H1 (cell line): ENCODE measurements around the gene PCGF3. TPM values are rescaled to one million over a fixed set of nuclear protein-coding genes. Genes with fewer than 3 reads are reported as not detected.

ENCODE experiments used
- HDAC2 ChIP-seq, 2 experiments: fragments of 300-600 bp in 1 of 2; sonication (generic) in 1 of 2; IDR thresholded peaks; 2 replicates each; pipeline ENCODE4 v1.6.1; 2011 to 2012; ENCODE audit warnings: low read depth in 2 of 2, low read length in 2 of 2, mild to moderate bottlenecking in 2 of 2, moderate library complexity in 2 of 2, borderline replicate concordance in 1 of 2, inconsistent platforms in 1 of 2
- MAFK ChIP-seq: IDR thresholded peaks from 2 replicates; pipeline ENCODE4 v1.6.1; 2012; ENCODE audit warnings: low read depth, mild to moderate bottlenecking, improper control_type of control experiment, low read length
- RFX5 ChIP-seq: IDR thresholded peaks from 2 replicates; pipeline ENCODE4 v1.6.1; 2011; ENCODE audit warnings: low read depth, low read length, improper control_type of control experiment, borderline replicate concordance
- TCF12 ChIP-seq: IDR thresholded peaks from 2 replicates; pipeline ENCODE4 v1.6.1; 2011; ENCODE audit warnings: low read depth, mild to moderate bottlenecking, low read length
- polyA plus RNA-seq, 7 experiments: library from polyadenylated mRNA; depleted of rRNA in 3 of 7; stranded (reverse) in 5 of 7; unstranded in 2 of 7; fragments of >200 nt in 5 of 7; fragments of 200-250 nt in 2 of 7; gene quantifications; 1 replicate in 5 of 7; 2 replicates in 1 of 7; 4 replicates in 1 of 7; pipeline versions ENCODE4 v1.2.1 to v1.2.3, GENCODE V29; 2011 to 2013; ENCODE audit warnings: missing spikeins in 2 of 7, mixed read lengths in 2 of 7
- total RNA-seq: library from RNA; stranded (reverse); fragmentation: NEBNext Ultra II Directional; extraction: Animal tissue kit (Norgen Biotek cat#: 25700); gene quantifications from 2 replicates; pipeline ENCODE4 v1.2.1, GENCODE V29; 2021

The PCGF3 gene
- total and polyA plus RNA-seq, 2 of the 8 experiments (the other 6 are each of a cell fraction or from before 2014, with no cell fraction given): 52.7 to 52.9 TPM

DNA sequence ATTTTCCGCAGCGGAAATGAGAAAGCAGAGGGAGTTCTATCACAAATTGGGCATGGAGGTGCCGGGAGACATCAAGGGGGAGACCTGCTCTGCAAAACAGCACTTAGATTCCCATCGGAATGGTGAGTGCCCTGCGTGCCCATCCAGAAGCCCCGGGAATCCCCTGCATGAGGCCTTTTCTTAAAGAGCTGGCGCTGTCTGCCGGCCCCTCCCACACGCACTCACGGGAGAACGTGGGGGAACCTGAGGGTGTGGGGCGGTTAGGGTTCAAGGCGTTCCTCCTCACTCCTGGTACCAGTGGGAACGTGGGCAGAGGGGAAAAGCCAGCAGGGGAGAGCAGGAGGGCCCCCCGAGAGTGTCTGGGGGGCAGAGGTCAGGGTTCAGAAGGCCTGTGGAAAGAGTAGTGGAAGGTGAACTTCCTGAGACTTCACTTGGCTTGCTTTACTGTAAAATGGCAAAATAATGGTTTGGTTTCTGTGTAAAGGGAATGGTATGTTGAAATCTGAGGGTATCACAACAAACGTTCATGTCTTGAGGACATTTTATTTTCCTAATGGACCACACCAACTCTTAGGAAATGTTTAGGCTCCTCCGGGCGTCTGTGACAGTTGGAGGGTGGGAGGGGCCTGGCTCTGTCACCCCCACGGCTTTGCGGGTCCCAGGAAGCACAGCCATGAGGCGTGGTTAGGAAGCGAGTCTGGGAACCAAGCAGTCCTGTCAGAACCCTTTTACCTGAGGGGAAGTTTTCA lies 38.0 kb downstream of the PCGF3 start (continued):
- TF ChIP-seq MAFK (no peak), RFX5 (no peak), HDAC2 (IDR thresholded peaks at IDR 0.05; ENCODE audit: borderline replicate concordance in 1 of 2, low read depth in 2 of 2, low read length in 2 of 2) (no peak), TCF12 (no peak)
